ENCODE measurements around the gene MED31.
A peak's percentile ranks its signal among the peaks of the same experiment; 100 is the strongest.

Gene MED31

GRCh38 chr17:6651354-6651918 lies at the start of gene MED31, which contains the start of gene C17orf100:
Gene MED31, minus strand, starts transcription at chr17:6651605. Its CDS starts 77 bp downstream, at chr17:6651528.
Gene C17orf100, plus strand, starts transcription at chr17:6651762. Its CDS starts 152 bp downstream, at chr17:6651914.
- peak; percentile 90 for DNase-seq (ENCODE audit: low read depth, low spot score)
- in situ Hi-C loops (cut with HindIII; ENCODE audit: low sequenced_read_pairs), result no loop called here
- TF ChIP-seq, protein P1, sequence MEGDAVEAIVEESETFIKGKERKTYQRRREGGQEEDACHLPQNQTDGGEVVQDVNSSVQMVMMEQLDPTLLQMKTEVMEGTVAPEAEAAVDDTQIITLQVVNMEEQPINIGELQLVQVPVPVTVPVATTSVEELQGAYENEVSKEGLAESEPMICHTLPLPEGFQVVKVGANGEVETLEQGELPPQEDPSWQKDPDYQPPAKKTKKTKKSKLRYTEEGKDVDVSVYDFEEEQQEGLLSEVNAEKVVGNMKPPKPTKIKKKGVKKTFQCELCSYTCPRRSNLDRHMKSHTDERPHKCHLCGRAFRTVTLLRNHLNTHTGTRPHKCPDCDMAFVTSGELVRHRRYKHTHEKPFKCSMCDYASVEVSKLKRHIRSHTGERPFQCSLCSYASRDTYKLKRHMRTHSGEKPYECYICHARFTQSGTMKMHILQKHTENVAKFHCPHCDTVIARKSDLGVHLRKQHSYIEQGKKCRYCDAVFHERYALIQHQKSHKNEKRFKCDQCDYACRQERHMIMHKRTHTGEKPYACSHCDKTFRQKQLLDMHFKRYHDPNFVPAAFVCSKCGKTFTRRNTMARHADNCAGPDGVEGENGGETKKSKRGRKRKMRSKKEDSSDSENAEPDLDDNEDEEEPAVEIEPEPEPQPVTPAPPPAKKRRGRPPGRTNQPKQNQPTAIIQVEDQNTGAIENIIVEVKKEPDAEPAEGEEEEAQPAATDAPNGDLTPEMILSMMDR (IDR thresholded peaks at IDR 0.05; ENCODE audit: low read depth, low read length), result no peak
- H3K4me3 ChIP-seq (ENCODE audit: low read depth, low read length), result peak within 1 kb of the TSS; percentile 100

GRCh38 chr17:6700948-6701307 lies 49.5 kb upstream of the MED31 start:
- H3K4me3 ChIP-seq (ENCODE audit: low read depth, low read length), result no peak overlapping the region
- no peak for DNase-seq (ENCODE audit: low read depth, low spot score)
- in situ Hi-C loops (cut with HindIII; ENCODE audit: low sequenced_read_pairs), result no loop called here
- TF ChIP-seq, protein P1 (IDR thresholded peaks at IDR 0.05; ENCODE audit: low read depth, low read length), result no peak

DNA sequence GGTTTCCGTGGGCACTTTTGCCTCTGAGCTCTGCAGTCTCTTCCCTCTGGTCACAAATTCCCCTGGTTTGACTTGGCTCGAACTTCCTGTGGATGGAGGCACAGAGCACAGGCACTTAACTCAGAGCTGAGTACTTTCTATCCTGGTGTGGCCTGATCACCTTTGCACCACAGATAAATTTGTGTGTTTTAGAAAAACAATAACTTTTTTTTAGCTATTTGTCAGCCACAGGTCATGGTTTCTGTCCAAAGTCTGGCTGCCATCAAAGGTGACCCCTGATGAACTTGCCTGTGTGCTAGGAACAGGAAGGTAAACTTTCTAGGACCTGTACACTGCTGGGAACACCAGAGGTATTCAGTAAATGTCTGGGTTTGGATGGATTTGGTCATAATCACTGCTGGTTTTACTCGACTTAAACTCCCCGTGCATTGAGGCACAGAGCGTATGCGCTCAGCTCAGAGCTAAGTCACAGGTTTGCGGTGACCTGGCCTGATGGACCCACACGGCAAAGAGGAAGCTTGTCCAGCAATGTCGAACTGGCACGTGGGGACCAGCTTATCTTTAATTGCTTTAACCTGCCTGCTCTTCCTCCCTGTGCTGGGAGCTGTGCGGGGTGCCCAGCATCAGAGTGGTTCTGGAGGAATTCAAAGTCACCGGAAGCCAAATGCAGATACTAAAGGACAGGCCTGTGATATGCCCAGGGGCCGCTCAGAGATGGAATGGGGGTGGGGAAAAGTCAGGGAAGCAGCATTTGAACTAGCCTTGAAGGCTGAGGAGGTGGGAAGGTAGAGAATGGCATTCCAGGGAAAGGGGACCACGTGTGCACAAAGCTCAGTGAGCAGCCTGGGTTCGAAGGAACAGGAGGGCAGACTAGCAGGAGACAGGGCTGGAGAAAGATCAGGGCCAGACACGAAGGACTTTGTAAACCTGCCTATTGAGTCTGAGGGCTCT lies 48.9 kb upstream of the MED31 start:
- TF ChIP-seq, protein P1 (IDR thresholded peaks at IDR 0.05; ENCODE audit: low read depth, low read length), result no peak
- no peak for DNase-seq (ENCODE audit: low read depth, low spot score)
- in situ Hi-C loops (cut with HindIII; ENCODE audit: low sequenced_read_pairs), result no loop called here
- no peak overlapping the region for H3K4me3 ChIP-seq (ENCODE audit: low read depth, low read length)

- in situ Hi-C loops (cut with HindIII; ENCODE audit: low sequenced_read_pairs), result no loop called here
- DNase-seq (ENCODE audit: low read depth, low spot score), result no peak
- no peak overlapping the region for H3K4me3 ChIP-seq (ENCODE audit: low read depth, low read length)
- TF ChIP-seq, protein P1 (IDR thresholded peaks at IDR 0.05; ENCODE audit: low read depth, low read length), result no peak
Observed at GRCh38 chr17:6698004-6698403, 46.6 kb upstream of the MED31 start.

GRCh38 chr17:6696906-6697305 lies 45.5 kb upstream of the MED31 start:
- no peak overlapping the region for H3K4me3 ChIP-seq (ENCODE audit: low read depth, low read length)
- no peak for DNase-seq (ENCODE audit: low read depth, low spot score)
- in situ Hi-C loops (cut with HindIII; ENCODE audit: low sequenced_read_pairs), result no loop called here
- TF ChIP-seq, protein P1 (IDR thresholded peaks at IDR 0.05; ENCODE audit: low read depth, low read length), result no peak

DNA sequence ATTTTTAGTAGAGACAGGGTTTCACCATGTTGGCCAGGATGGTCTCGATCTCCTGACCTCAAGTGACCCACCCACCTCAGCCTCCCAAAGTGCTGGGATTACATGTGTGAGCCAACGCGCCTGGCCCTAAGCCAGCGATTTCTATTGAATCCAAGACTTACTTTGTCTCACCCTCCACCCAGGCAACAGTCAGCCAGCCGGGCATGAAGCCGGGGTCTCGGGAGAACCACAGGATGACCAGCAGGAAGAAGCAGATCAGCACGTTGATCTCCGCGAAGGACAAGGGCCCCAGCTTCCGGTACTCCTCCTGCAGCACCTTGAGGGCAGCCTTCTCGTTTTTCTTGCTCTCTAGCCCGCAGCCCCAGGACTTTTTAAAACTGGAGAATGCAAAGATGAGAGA lies 44.2 kb upstream of the MED31 start:
- no peak overlapping the region for H3K4me3 ChIP-seq (ENCODE audit: low read depth, low read length)
- no peak for DNase-seq (ENCODE audit: low read depth, low spot score)
- TF ChIP-seq, protein P1 (IDR thresholded peaks at IDR 0.05; ENCODE audit: low read depth, low read length), result no peak
- in situ Hi-C loops (cut with HindIII; ENCODE audit: low sequenced_read_pairs), result no loop called here

Measured in astrocyte of the spinal cord (primary cell).